GM06990 (cell line): ENCODE measurements around the gene MLN.

Experiments
- DNase-seq: peaks from one replicate; pipeline ENCODE4 v3.0.0-alpha.2; 2011; ENCODE audit not compliant: insufficient read length; ENCODE audit errors: extremely low read depth
- H3K27me3 ChIP-seq: replicated peaks from 2 replicates; pipeline ENCODE4 v1.6.0; 2011; ENCODE audit warnings: low read length; ENCODE audit not compliant: control insufficient read depth, insufficient read depth
- H3K36me3 ChIP-seq: 2 replicates; pipeline ENCODE4 v1.5.1; 2011; ENCODE audit warnings: low read length; ENCODE audit not compliant: control insufficient read depth, insufficient read depth
- H3K4me3 ChIP-seq: replicated peaks from 2 replicates; pipeline ENCODE4 v1.5.1; 2011; ENCODE audit warnings: low read depth, mild to moderate bottlenecking, control low read depth, low read length
- TF ChIP-seq, protein P1 (sequence below): IDR thresholded peaks from 2 replicates; pipeline ENCODE4 v1.5.1; 2011; ENCODE audit warnings: low read length, control low read depth, mild to moderate bottlenecking, inconsistent platforms; ENCODE audit not compliant: insufficient read depth, poor library complexity, severe bottlenecking

Gene MLN

GRCh38 chr6:33839399-33840047 is 35.7 kb upstream of the MLN start:
- no peaks in the 10 kb centered on the region for H3K36me3 ChIP-seq
- TF ChIP-seq, protein P1, sequence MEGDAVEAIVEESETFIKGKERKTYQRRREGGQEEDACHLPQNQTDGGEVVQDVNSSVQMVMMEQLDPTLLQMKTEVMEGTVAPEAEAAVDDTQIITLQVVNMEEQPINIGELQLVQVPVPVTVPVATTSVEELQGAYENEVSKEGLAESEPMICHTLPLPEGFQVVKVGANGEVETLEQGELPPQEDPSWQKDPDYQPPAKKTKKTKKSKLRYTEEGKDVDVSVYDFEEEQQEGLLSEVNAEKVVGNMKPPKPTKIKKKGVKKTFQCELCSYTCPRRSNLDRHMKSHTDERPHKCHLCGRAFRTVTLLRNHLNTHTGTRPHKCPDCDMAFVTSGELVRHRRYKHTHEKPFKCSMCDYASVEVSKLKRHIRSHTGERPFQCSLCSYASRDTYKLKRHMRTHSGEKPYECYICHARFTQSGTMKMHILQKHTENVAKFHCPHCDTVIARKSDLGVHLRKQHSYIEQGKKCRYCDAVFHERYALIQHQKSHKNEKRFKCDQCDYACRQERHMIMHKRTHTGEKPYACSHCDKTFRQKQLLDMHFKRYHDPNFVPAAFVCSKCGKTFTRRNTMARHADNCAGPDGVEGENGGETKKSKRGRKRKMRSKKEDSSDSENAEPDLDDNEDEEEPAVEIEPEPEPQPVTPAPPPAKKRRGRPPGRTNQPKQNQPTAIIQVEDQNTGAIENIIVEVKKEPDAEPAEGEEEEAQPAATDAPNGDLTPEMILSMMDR, result no peak
- H3K4me3 ChIP-seq, result no peak overlapping the region
- DNase-seq, result no peak
- no peaks in the 10 kb centered on the region for H3K27me3 ChIP-seq

DNA sequence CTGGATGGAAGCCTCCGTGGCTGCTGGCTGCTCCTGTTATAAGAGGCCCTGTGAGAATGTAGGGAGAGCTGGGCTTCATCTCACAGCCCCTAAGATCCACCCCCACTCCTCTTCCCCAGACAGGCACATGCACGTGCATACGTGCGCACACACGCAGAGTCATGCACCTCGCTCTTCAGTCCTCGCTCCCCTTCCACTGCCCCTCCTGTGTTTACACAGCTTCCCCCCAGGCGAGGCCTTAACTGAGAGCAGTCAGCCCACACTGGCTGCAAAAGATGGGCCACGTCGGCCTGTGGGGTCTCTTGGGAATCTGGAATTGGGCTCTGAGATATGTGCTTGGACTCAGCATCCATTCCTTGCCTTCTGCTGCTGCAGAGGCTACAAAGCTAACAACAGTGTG is 35.2 kb upstream of the MLN start:
- Histone ChIP-seq H3K36me3 (no peaks in the 10 kb centered on the region), H3K27me3 (no peaks in the 10 kb centered on the region), H3K4me3 (no peak overlapping the region)
- TF ChIP-seq, protein P1, result no peak
- no peak for DNase-seq

GRCh38 chr6:33837971-33838665 is 34.3 kb upstream of the MLN start:
- Histone ChIP-seq H3K36me3 (no peaks in the 10 kb centered on the region), H3K27me3 (no peaks in the 10 kb centered on the region), H3K4me3 (no peak overlapping the region)
- TF ChIP-seq, protein P1, result no peak
- no peak for DNase-seq

- Histone ChIP-seq H3K4me3 (no peak overlapping the region), H3K27me3 (no peaks in the 10 kb centered on the region), H3K36me3 (no peaks in the 10 kb centered on the region)
- TF ChIP-seq, protein P1, result no peak
- DNase-seq, result no peak
Measured at GRCh38 chr6:33836806-33837469, 33.1 kb upstream of the MLN start.

DNA sequence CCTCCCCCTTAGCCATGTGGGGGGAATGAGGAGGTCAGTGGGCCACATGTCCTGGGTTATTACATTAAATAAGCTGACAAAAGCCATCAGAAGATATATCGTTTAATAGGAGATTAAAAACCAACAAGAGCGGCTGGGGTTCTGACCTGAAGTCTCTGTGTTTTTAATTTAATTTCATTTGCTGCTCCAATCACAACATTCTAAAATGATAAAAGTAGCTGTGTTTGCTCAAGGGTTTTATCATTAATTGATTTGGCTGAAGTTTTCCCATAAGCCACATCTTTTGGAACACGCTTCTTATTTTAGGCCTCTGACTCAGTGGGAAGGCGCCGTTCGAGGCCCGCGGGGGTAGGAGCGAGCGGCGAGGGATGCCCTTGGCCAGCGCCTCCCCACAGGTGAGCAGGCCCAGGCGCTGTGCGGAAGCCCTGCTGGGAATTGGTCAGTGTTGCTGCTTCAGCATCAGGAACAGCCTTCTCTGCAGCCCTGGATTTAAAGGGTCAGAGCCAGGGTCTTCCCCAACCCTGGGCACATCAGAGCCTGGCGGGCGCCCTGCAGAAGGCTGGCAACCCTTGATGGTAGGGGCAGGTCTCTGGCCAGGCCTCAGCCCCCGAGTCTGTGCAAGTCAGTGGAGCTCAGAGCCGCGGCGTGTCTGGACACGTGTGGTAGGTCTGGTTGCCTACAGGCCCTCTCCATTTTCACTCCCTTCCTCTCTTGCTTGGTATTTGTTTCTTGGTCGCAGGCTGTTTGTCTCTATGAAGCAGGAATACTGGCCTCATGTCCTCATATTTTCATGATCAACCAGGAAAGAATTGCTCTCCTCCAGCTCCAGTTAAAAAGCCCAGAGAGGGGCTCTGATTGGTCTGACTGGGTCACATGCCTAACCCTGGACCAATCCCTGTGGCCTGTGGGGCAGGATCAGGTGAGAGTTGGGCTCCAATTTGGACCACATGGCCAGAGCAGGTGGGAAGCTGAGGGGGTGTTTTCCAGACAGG is 30.9 kb upstream of the MLN start:
- H3K27me3 ChIP-seq, result no peaks in the 10 kb centered on the region
- no peak overlapping the region for H3K4me3 ChIP-seq
- TF ChIP-seq, protein P1, result no peak
- no peak for DNase-seq
- H3K36me3 ChIP-seq, result no peaks in the 10 kb centered on the region
